H9 (cell line): ENCODE data around the gene EHD4. TPM values are rescaled to one million over a fixed set of nuclear protein-coding genes. Genes with fewer than 3 reads are reported as not detected.

ENCODE experiments used
- DNase-seq: peaks from one replicate; pipeline ENCODE4 v3.0.0-alpha.2; 2017
- H2AFZ ChIP-seq: one replicate; pipeline ENCODE4 v1.6.1; 2013; ENCODE audit warnings: mild to moderate bottlenecking, low read length, control low read depth, moderate library complexity
- H2AK5ac ChIP-seq: 2 replicates; pipeline ENCODE4 v1.6.1; 2013; ENCODE audit warnings: low read length, control low read depth, mixed read lengths; ENCODE audit not compliant: insufficient read length
- H2BK120ac ChIP-seq: one replicate; pipeline ENCODE4 v1.6.1; 2013; ENCODE audit warnings: low read depth, mild to moderate bottlenecking, low read length, control low read depth, inconsistent platforms; ENCODE audit not compliant: poor library complexity, severe bottlenecking
- H2BK12ac ChIP-seq: 2 replicates; pipeline ENCODE4 v1.6.1; 2013; ENCODE audit warnings: low read length, control low read depth, mixed read lengths, low read depth; ENCODE audit not compliant: insufficient read length
- H2BK15ac ChIP-seq: 2 replicates; pipeline ENCODE4 v1.6.1; 2013; ENCODE audit warnings: low read depth, low read length, control low read depth
- H2BK20ac ChIP-seq: one replicate; pipeline ENCODE4 v1.6.1; 2013; ENCODE audit warnings: low read depth, mild to moderate bottlenecking, low read length, control low read depth, inconsistent platforms; ENCODE audit not compliant: poor library complexity, severe bottlenecking
- H2BK5ac ChIP-seq: 2 replicates; pipeline ENCODE4 v1.6.1; 2013; ENCODE audit warnings: low read length, control low read depth, mixed read lengths; ENCODE audit not compliant: insufficient read length
- H3K14ac ChIP-seq: 2 replicates; pipeline ENCODE4 v1.6.1; 2013; ENCODE audit warnings: low read length, control low read depth; ENCODE audit not compliant: insufficient read depth
- H3K18ac ChIP-seq: 2 replicates; pipeline ENCODE4 v1.6.1; 2013; ENCODE audit warnings: low read depth, mild to moderate bottlenecking, mixed read lengths, low read length, control low read depth; ENCODE audit not compliant: insufficient read length
- H3K23ac ChIP-seq: 2 replicates; pipeline ENCODE4 v1.6.1; 2013; ENCODE audit warnings: low read length, control low read depth, mixed read lengths, low read depth; ENCODE audit not compliant: insufficient read length
- H3K23me2 ChIP-seq: 2 replicates; pipeline ENCODE4 v1.6.1; 2013; ENCODE audit warnings: low read depth, mild to moderate bottlenecking, mixed read lengths, low read length, control low read depth; ENCODE audit not compliant: insufficient read length, poor library complexity, severe bottlenecking
- H3K27ac ChIP-seq: 2 replicates; pipeline ENCODE4 v1.5.1; 2013; ENCODE audit warnings: low read length, control low read depth, mixed read lengths, low read depth; ENCODE audit not compliant: insufficient read length
- H3K27me3 ChIP-seq: 2 replicates; pipeline ENCODE4 v1.6.1; 2013; ENCODE audit warnings: low read length, control low read depth, inconsistent platforms; ENCODE audit not compliant: insufficient read depth
- H3K4ac ChIP-seq: 2 replicates; pipeline ENCODE4 v1.6.1; 2013; ENCODE audit warnings: low read depth, mild to moderate bottlenecking, control low read depth, inconsistent platforms, low read length, moderate library complexity
- H3K4me1 ChIP-seq: 2 replicates; pipeline ENCODE4 v1.6.1; 2013; ENCODE audit warnings: low read length, control low read depth, inconsistent platforms; ENCODE audit not compliant: insufficient read depth
- H3K4me2 ChIP-seq: 2 replicates; pipeline ENCODE4 v1.6.1; 2013; ENCODE audit warnings: low read length, control low read depth, mixed read lengths; ENCODE audit not compliant: insufficient read length, insufficient read depth
- H3K56ac ChIP-seq: 2 replicates; pipeline ENCODE4 v1.6.1; 2013; ENCODE audit warnings: low read depth, mild to moderate bottlenecking, mixed read lengths, low read length, control low read depth; ENCODE audit not compliant: insufficient read length
- H3K79me1 ChIP-seq: 2 replicates; pipeline ENCODE4 v1.6.1; 2013; ENCODE audit warnings: low read depth, mild to moderate bottlenecking, moderate library complexity, low read length, control low read depth, inconsistent platforms; ENCODE audit not compliant: insufficient read depth, poor library complexity, severe bottlenecking
- H3K79me2 ChIP-seq: 2 replicates; pipeline ENCODE4 v1.6.1; 2013; ENCODE audit warnings: low read length, control low read depth, inconsistent platforms; ENCODE audit not compliant: insufficient read depth
- H3K9ac ChIP-seq: 2 replicates; pipeline ENCODE4 v1.6.1; 2013; ENCODE audit warnings: low read length, control low read depth, mixed read lengths; ENCODE audit not compliant: insufficient read length; ENCODE audit errors: extremely low read depth
- H3K9me3 ChIP-seq: one replicate; pipeline ENCODE4 v1.6.1; 2013; ENCODE audit warnings: low read depth, low read length, inconsistent platforms; ENCODE audit not compliant: control insufficient read depth
- H3T11ph ChIP-seq: one replicate; pipeline ENCODE4 v1.6.1; 2013; ENCODE audit warnings: mild to moderate bottlenecking, low read length, control low read depth, inconsistent platforms
- H4K20me1 ChIP-seq: one replicate; pipeline ENCODE4 v1.6.1; 2013; ENCODE audit not compliant: control insufficient read depth, insufficient read length, insufficient read depth
- H4K5ac ChIP-seq: 2 replicates; pipeline ENCODE4 v1.6.1; 2013; ENCODE audit warnings: low read depth, mild to moderate bottlenecking, mixed read lengths, low read length, control low read depth; ENCODE audit not compliant: insufficient read length
- H4K8ac ChIP-seq: replicated peaks from 2 replicates; pipeline ENCODE4 v1.6.1; 2013; ENCODE audit warnings: low read length, control low read depth, mixed read lengths, low read depth; ENCODE audit not compliant: insufficient read length
- H4K91ac ChIP-seq: 2 replicates; pipeline ENCODE4 v1.6.1; 2013; ENCODE audit warnings: low read depth, mild to moderate bottlenecking, moderate library complexity, mixed read lengths, low read length, control low read depth; ENCODE audit not compliant: insufficient read length
- H3K27ac Mint-ChIP-seq, 3 experiments: 2 replicates in 2 of 3; 3 replicates in 1 of 3; pipeline ENCODE4 v1.8.0; 2020 to 2021; ENCODE audit warnings: mixed read lengths in 3 of 3, mild to moderate bottlenecking in 1 of 3, moderate library complexity in 1 of 3
- H3K27me3 Mint-ChIP-seq: 2 replicates; pipeline ENCODE4 v1.8.0; 2021; ENCODE audit warnings: low read depth, mild to moderate bottlenecking, moderate library complexity, mixed read lengths
- H3K36me3 Mint-ChIP-seq, 3 experiments: 2 replicates in 2 of 3; 3 replicates in 1 of 3; pipeline ENCODE4 v1.8.0; 2020 to 2021; ENCODE audit warnings: low read depth in 3 of 3, mixed read lengths in 3 of 3; ENCODE audit not compliant: insufficient read depth in 1 of 3
- H3K4me1 Mint-ChIP-seq, 2 experiments: 2 replicates each; pipeline ENCODE4 v1.8.0; 2020; ENCODE audit warnings: mixed read lengths in 2 of 2
- H3K4me3 Mint-ChIP-seq, 2 experiments: 2 replicates in 1 of 2; 3 replicates in 1 of 2; pipeline ENCODE4 v1.8.0; 2020 to 2021; ENCODE audit warnings: mild to moderate bottlenecking in 2 of 2, mixed read lengths in 2 of 2, moderate library complexity in 1 of 2
- H3K9me3 Mint-ChIP-seq, 2 experiments: 2 replicates in 1 of 2; 3 replicates in 1 of 2; pipeline ENCODE4 v1.8.0; 2020; ENCODE audit warnings: mild to moderate bottlenecking in 2 of 2, mixed read lengths in 2 of 2, moderate library complexity in 1 of 2
- WGBS: extraction: QIAGEN DNeasy Blood & Tissue Kit; methylation state at CpG from one replicate; pipeline ENCODE4 v1.1.7; 2013; ENCODE audit warnings: missing lambda C conversion rate, low lambda C conversion rate, mixed read lengths; ENCODE audit not compliant: insufficient read length; ENCODE audit errors: extremely low coverage; 5-methylcytosine and 5-hydroxymethylcytosine counted together
- total RNA-seq: library from RNA; stranded (reverse); gene quantifications from 2 replicates; pipeline ENCODE4 v1.2.1, GENCODE V29; 2021
- TF ChIP-seq, protein P1 (sequence below): fragments of 200-600 bp; sonication (generic); conservative IDR thresholded peaks from 3 replicates; pipeline ENCODE4 v1.8.0; 2021; ENCODE audit warnings: antibody characterized with exemption, mild to moderate bottlenecking

The EHD4 gene
- total RNA-seq, 1 experiment from 2014 or later: 22.9 TPM

DNA sequence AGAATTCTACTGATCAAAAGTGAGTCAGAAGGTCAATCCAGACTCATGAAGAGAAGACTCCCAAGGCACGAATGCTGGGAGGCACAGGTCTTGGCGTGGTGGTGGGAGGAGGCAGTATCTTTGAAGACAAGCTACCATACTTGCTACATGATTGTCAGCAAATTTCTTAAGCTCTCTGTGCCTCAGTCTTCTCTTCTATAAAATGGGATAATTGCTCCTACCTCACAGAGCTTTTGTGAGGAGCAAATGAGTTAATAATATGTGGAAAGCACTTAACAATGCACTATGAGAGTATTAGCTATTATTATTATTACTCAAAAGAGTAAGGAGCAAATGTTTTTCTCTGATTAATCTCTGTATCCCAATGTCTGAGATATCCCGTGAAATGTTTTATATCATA lies 36.2 kb downstream of the EHD4 start:
- no peak overlapping the region for H3K9ac ChIP-seq
- no peak overlapping the region for H3K14ac ChIP-seq
- no peaks in the 10 kb centered on the region for H3K9me3 ChIP-seq
- H3K27ac ChIP-seq: no peak overlapping the region
- no peak overlapping the region for H3K23ac ChIP-seq
- H3K4me2 ChIP-seq: no peak overlapping the region
- no peak overlapping the region for H2BK12ac ChIP-seq
- no peak overlapping the region for H4K91ac ChIP-seq
- H4K20me1 ChIP-seq: no peaks in the 10 kb centered on the region
- Mint-ChIP-seq H3K9me3 (no peaks in the 10 kb centered on the region; a peak in 1 of 5 replicates), H3K4me3 (no peak overlapping the region), H3K36me3 (peaks cover 0 to 25% (median 24%) of the 10 kb centered on the region in 3 experiments; a peak in 6 of 7 replicates), H3K27ac (no peak overlapping the region), H3K4me1 (peaks cover 28 to 34% of the 10 kb centered on the region in 2 experiments), H3K27me3 (no peaks in the 10 kb centered on the region)
- TF ChIP-seq, protein P1, sequence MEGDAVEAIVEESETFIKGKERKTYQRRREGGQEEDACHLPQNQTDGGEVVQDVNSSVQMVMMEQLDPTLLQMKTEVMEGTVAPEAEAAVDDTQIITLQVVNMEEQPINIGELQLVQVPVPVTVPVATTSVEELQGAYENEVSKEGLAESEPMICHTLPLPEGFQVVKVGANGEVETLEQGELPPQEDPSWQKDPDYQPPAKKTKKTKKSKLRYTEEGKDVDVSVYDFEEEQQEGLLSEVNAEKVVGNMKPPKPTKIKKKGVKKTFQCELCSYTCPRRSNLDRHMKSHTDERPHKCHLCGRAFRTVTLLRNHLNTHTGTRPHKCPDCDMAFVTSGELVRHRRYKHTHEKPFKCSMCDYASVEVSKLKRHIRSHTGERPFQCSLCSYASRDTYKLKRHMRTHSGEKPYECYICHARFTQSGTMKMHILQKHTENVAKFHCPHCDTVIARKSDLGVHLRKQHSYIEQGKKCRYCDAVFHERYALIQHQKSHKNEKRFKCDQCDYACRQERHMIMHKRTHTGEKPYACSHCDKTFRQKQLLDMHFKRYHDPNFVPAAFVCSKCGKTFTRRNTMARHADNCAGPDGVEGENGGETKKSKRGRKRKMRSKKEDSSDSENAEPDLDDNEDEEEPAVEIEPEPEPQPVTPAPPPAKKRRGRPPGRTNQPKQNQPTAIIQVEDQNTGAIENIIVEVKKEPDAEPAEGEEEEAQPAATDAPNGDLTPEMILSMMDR: no peak
- H3K27me3 ChIP-seq: no peaks in the 10 kb centered on the region
- no peaks in the 10 kb centered on the region for H3K23me2 ChIP-seq
- H2BK5ac ChIP-seq: no peak overlapping the region
- H2BK15ac ChIP-seq: no peak overlapping the region
- no peak overlapping the region for H4K8ac ChIP-seq
- H2BK20ac ChIP-seq: no peak overlapping the region
- H3T11ph ChIP-seq: no peak overlapping the region
- no peak overlapping the region for H2AFZ ChIP-seq
- no peak overlapping the region for H2AK5ac ChIP-seq
- no peak overlapping the region for H3K4ac ChIP-seq
- H3K4me1 ChIP-seq: peaks cover 10% of the 10 kb centered on the region; the same call in 1 of the 2 replicates
- DNase-seq: no peak
- H4K5ac ChIP-seq: no peak overlapping the region
- no peaks in the 10 kb centered on the region for H3K79me1 ChIP-seq
- no peak overlapping the region for H3K56ac ChIP-seq
- no peak overlapping the region for H3K18ac ChIP-seq
- H3K79me2 ChIP-seq: no peaks in the 10 kb centered on the region
- no peak overlapping the region for H2BK120ac ChIP-seq
- no CpG with 5 or more reads among the region's 3 CpGs for WGBS
